NCI-H82 (cell line): Measurements from ENCODE around the gene PEF1.

Experiments
- DNase-seq: peaks from one replicate; lab custom pipeline; 2025; lab: John Stamatoyannopoulos, UW

The PEF1 gene

GRCh38 chr1:31627930-31628559 lies 16.6 kb downstream of the PEF1 start:
- DNase-seq, result peak; percentile 76

- peak; percentile 72 for DNase-seq
Observed at GRCh38 chr1:31627301-31627929, 17.3 kb downstream of the PEF1 start.

- DNase-seq, result peak; percentile 61
Observed at GRCh38 chr1:31626223-31627207, 18.2 kb downstream of the PEF1 start.

DNA sequence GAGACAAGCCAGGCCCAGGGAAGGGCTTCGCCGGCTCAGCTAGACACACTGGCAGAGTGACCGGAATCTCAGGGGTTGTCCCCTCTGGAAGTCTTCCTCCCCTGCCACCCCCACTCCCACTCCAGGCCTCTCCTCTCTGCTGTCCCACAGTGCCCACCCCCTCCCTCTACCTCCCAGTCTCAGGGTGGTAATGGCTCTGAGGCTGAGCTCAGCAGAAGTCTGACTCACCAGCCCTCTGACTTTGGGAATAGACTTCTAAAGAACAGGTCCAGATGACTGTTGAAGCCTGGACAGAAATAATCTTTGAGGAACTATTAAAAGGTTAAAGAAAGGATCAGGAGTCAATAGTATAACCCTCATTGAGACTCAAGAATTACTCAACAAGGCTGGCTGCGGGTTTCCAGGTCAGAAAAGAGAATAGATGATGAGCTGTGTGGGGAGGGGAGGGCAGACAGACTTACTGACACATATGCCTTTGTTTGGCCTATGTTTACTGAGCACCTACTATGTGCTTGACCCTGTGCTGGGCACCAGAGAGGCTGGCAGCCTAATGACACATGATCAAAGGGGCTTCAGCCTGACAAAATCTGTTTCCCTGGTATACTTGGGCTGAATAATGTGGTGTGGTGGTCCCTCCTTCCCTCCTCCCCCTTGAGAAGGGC lies 19.0 kb downstream of the PEF1 start:
- DNase-seq, result no peak

GRCh38 chr1:31624731-31625514 lies 19.8 kb downstream of the PEF1 start:
- DNase-seq, result no peak

DNA sequence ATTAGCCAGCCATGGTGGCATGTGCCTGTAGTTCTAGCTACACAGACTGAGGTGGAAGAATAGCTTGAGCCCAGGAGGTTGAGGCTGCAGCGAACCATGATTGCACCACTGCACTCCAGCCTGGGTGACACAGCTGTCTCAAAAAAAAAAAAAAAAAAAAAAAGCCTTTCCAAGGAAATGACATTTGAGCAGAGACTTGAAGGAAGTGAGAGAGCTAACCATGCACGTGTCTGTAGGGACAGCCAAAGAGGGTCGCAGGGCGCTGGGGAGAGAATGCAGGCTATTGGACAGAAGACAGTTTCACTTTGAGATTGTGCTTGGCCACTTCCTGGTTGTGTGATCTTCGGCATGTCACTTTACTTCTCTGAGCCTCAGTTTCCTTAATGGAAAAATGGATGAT lies 20.4 kb downstream of the PEF1 start:
- no peak for DNase-seq

GRCh38 chr1:31623365-31623764 lies 21.3 kb downstream of the PEF1 start:
- DNase-seq, result no peak

DNA sequence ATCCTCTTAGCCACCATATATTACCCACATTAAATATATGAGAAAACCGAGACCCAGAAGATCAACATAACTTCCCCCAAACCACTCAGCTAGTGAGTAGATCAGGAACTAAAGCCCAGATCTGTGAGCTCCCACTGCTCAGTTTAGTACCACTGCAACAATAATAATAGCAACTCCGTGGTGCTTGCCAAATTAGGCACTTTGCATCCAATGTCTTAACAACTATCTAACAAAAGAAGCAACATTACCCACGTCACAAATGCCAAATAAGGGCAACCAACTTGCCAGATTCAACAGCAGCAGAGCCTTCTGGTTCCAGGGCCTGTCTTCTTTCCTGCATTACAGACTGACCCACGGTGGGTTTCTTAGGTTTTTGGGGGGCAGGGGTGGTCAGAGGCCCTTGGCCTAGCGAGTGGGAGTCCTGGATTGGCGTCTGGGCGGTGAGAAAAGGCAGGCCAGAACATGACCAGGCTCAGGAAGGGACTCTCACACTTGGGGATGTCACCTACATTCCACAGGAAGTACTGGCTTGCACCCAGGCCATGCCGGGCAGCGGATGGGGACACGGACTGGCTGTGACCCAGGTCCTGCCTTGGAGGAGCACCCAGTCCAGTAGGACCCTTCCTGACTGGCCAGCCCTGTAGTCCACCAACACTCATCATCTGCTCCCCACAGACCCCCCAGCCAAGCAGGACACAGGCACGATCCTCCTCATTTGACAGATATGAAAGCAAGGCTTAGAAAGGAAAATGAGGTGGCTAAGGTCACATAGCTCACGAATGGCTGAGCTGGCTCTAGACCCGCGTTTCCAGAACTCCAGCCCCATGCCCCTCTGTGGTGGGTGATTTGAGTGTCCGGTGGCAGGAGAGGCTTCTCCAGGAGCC lies 22.6 kb downstream of the PEF1 start:
- no peak for DNase-seq

DNA sequence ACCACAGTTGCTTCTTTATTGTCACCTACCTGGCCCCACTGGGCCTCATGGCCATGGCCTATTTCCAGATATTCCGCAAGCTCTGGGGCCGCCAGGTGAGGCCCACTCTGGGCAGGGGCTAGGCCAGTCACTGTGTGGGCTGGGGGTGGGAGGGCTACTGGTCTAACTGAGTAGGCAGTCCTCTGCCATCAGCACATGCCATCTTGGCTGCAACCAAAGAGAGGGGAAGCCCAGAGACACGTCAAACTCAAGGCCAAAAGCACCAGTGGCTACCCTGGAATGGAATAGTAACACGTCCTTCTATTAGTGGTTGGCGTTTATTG lies 23.2 kb downstream of the PEF1 start:
- DNase-seq, result no peak

- no peak for DNase-seq
Observed at GRCh38 chr1:31620631-31621497, 23.8 kb downstream of the PEF1 start.

- peak; percentile 32 for DNase-seq
Observed at GRCh38 chr1:31618916-31619846, 25.5 kb downstream of the PEF1 start.

DNA sequence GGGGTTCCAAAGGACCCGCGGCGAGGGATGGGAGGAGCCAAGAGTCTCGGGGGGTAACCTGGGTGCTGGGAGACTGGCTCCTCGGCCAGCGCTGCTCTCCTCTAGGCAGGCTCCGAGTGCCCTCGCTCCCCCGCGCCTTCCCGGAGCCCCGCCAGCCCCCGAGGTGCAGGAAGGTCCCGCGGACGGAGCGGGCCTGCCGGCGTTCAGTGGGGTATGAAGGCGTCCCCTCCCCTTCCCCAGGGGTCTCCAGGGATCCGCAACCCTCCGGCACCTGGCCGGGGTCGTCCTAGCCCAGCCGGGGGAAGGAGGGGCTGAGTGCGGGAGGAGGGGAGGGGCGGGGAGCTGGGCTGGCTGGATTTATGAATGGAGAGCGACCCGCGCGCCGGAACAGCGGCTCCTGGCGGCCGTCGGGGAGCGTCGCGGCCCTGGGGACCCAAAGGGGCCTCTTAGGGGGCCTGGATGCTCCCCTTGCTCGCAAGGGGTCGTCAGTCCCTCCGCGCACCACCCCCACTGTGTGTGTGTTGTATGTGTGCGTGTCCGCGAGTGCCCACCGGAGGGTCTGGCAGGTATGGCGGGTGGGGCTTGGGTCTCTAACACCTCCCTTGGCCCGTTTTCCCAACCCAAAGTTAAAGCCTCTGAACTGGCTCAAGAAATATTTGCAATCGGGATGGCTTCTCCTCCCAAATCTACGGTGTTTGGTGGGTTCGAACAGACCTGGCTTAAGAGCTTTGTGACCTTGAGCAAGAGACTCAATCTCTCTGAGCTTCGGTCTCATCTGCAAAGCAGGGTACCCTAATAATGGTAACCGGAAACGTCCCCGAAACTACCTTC lies 26.5 kb downstream of the PEF1 start:
- DNase-seq, result peak; percentile 83

GRCh38 chr1:31617218-31617915 lies 27.3 kb downstream of the PEF1 start, which contains the start of gene HCRTR1:
HCRTR1 (plus strand) TSS chr1:31617689; CDS start chr1:31619193, 1,504 bp downstream.
- DNase-seq, result no peak

GRCh38 chr1:31615939-31616338 lies 28.7 kb downstream of the PEF1 start:
- DNase-seq, result no peak

DNA sequence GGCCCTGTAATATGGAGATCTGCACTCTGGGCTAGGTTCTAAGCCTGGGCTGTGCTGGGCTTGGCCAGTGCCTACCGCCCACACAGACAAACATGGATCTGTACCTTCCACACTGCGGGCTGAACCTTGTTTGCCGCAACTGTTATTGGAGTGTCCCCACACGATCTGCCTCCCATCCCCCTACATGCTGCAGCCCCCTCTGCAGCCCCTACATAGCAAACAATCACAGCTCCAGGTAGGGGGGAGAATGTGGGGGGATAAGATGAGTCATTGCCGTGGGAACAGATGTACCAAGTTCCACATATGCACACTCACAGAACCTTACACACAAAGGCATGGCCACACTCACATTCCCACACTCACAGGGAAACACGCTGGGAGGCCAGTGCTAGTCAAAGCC lies 29.3 kb downstream of the PEF1 start:
- DNase-seq, result no peak

DNA sequence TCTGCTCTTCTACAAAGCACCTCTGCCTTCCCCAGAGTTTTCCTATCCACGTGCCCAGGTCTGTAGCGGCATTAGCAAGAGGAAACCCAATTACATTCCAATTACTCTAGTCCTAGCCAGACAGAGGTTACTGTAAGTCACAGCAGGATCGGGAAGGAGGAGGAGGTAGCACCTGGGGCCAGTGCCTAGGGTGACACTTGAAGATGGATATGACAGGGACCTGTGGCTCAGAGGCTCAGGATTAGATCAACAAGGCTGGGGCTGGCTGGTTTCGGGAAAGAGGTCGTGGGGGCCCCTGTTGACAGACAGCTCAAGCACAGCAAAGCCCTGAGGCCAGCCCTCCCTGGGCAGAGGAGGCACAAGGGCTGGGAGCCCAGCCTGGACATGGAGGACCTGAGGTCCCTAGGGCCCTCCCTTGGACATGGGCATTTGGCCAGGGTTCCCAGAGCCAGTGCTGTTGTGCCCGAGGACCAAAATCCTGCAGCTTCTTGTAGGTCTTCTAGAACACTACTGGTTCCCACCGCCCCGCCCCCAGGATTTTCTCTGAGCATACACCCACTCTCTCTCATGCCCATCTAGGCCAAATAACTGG lies 30.2 kb downstream of the PEF1 start:
- DNase-seq, result peak; percentile 89
